ENCODE measurements around the gene LEKR1.

Gene LEKR1

GRCh38 chr3:156985711-156986110 lies 159.6 kb downstream of the LEKR1 start:
- no peaks in the 10 kb centered on the region for H3K4me1 ChIP-seq (ENCODE audit: insufficient read depth, poor library complexity, severe bottlenecking)
- no peaks in the 10 kb centered on the region for H3K9me3 ChIP-seq (ENCODE audit: severe bottlenecking)
- no peak for ATAC-seq (ENCODE audit: low read depth)
- no peak overlapping the region for H3K4me3 ChIP-seq (ENCODE audit: severe bottlenecking)
- TF ChIP-seq CTCF (IDR thresholded peaks at IDR 0.05; ENCODE audit: poor library complexity, severe bottlenecking): no peak
- H3K36me3 ChIP-seq (ENCODE audit: low read depth): no peaks in the 10 kb centered on the region
- H3K27ac ChIP-seq (ENCODE audit: poor library complexity, severe bottlenecking): no peak overlapping the region
- H3K27me3 ChIP-seq (ENCODE audit: insufficient read depth, poor library complexity, severe bottlenecking): no peaks in the 10 kb centered on the region
- DNase-seq (ENCODE audit: low spot score): no peak

GRCh38 chr3:156987946-156988345 lies 161.8 kb downstream of the LEKR1 start:
- H3K4me3 ChIP-seq (ENCODE audit: severe bottlenecking): no peak overlapping the region
- H3K36me3 ChIP-seq (ENCODE audit: low read depth): no peaks in the 10 kb centered on the region
- no peaks in the 10 kb centered on the region for H3K9me3 ChIP-seq (ENCODE audit: severe bottlenecking)
- no peaks in the 10 kb centered on the region for H3K4me1 ChIP-seq (ENCODE audit: insufficient read depth, poor library complexity, severe bottlenecking)
- TF ChIP-seq CTCF (IDR thresholded peaks at IDR 0.05; ENCODE audit: poor library complexity, severe bottlenecking): no peak
- DNase-seq (ENCODE audit: low spot score): no peak
- H3K27ac ChIP-seq (ENCODE audit: poor library complexity, severe bottlenecking): no peak overlapping the region
- ATAC-seq (ENCODE audit: low read depth): no peak
- no peaks in the 10 kb centered on the region for H3K27me3 ChIP-seq (ENCODE audit: insufficient read depth, poor library complexity, severe bottlenecking)

- no peak for ATAC-seq (ENCODE audit: low read depth)
- no peak overlapping the region for H3K27ac ChIP-seq (ENCODE audit: poor library complexity, severe bottlenecking)
- TF ChIP-seq CTCF (IDR thresholded peaks at IDR 0.05; ENCODE audit: poor library complexity, severe bottlenecking): no peak
Measured at GRCh38 chr3:156997351-156997750, 171.2 kb downstream of the LEKR1 start.

GRCh38 chr3:157001221-157001957 lies 175.2 kb downstream of the LEKR1 start:
- H3K4me1 ChIP-seq (ENCODE audit: insufficient read depth, poor library complexity, severe bottlenecking): no peaks in the 10 kb centered on the region
- no peak for TF ChIP-seq CTCF (IDR thresholded peaks at IDR 0.05; ENCODE audit: poor library complexity, severe bottlenecking)
- ATAC-seq (ENCODE audit: low read depth) (no peak), DNase-seq (ENCODE audit: low spot score) (no peak)
- no peak overlapping the region for H3K4me3 ChIP-seq (ENCODE audit: severe bottlenecking)
- H3K27ac ChIP-seq (ENCODE audit: poor library complexity, severe bottlenecking): no peak overlapping the region
- H3K36me3 ChIP-seq (ENCODE audit: low read depth): no peaks in the 10 kb centered on the region
- no peaks in the 10 kb centered on the region for H3K9me3 ChIP-seq (ENCODE audit: severe bottlenecking)
- no peaks in the 10 kb centered on the region for H3K27me3 ChIP-seq (ENCODE audit: insufficient read depth, poor library complexity, severe bottlenecking)

More at GRCh38 chr3:156997351-156997750, 171.2 kb downstream of the LEKR1 start:
- no peaks in the 10 kb centered on the region for H3K4me1 ChIP-seq (ENCODE audit: insufficient read depth, poor library complexity, severe bottlenecking)
- no peaks in the 10 kb centered on the region for H3K27me3 ChIP-seq (ENCODE audit: insufficient read depth, poor library complexity, severe bottlenecking)
- no peak for DNase-seq (ENCODE audit: low spot score)
- H3K9me3 ChIP-seq (ENCODE audit: severe bottlenecking): no peaks in the 10 kb centered on the region
- H3K36me3 ChIP-seq (ENCODE audit: low read depth): no peaks in the 10 kb centered on the region
- H3K4me3 ChIP-seq (ENCODE audit: severe bottlenecking): no peak overlapping the region

GRCh38 chr3:157021679-157022078 lies 195.5 kb downstream of the LEKR1 start:
- Histone ChIP-seq H3K4me3 (ENCODE audit: severe bottlenecking) (no peak overlapping the region), H3K27ac (ENCODE audit: poor library complexity, severe bottlenecking) (no peak overlapping the region), H3K9me3 (ENCODE audit: severe bottlenecking) (no peaks in the 10 kb centered on the region), H3K36me3 (ENCODE audit: low read depth) (no peaks in the 10 kb centered on the region), H3K27me3 (ENCODE audit: insufficient read depth, poor library complexity, severe bottlenecking) (no peaks in the 10 kb centered on the region), H3K4me1 (ENCODE audit: insufficient read depth, poor library complexity, severe bottlenecking) (peaks cover 7% of the 10 kb centered on the region)
- no peak for TF ChIP-seq CTCF (IDR thresholded peaks at IDR 0.05; ENCODE audit: poor library complexity, severe bottlenecking)
- DNase-seq (ENCODE audit: low spot score) (no peak), ATAC-seq (ENCODE audit: low read depth) (no peak)

All from RWPE2 (cell line).